ENCODE data around the gene JUNB. TPM values are rescaled to one million over a fixed set of nuclear protein-coding genes. Genes with fewer than 3 reads are reported as not detected.

JUNB gene
- polyA plus RNA-seq, 4 donors = 20.1 to 50.8 (median 38.2) TPM

DNA sequence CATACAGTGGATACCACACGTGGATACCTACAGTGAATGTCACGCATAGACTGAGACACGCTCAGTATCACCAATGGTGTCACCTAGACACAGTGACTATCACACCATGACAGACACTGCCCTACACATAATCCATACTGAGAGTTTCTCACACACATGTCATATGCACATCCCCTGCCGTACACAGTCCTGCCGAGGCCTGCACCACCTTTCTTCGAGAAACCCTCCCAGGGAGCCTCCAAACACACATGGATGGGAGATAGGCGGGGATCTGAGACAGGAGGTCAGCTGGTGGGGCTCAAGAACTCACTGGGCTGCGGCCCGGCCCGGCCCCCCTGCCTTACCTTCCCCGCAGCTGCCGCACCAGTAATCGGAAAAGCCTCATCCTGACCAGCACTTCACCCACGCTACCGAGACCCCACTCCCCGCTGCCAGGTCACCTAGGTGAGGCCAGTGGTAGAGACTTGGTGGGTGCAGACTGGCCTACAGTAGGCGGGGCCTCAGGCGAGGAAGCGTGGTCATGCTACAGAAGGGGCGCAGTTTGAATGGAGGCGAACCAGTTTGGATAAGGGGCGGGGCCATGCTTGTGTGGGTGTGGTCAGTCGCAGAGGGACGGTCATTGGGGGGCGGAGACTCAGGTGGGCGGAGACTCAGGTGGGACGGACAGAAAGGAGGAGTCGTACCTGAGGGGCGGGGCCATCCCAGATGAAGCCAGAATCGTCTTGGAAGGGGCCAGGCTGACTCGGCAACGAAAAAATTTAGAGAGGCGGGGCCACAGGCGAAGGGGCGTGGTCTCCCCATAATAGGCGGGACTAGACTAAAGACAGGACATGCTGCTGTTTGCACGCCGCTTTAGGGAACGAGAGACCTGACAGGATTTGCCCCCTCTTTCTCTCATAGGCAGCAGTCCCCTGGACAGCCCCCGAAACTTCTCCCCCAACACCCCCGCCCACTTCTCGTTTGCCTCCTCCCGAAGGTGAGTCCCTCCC is 49.1 kb downstream of the JUNB start:
- no peak for DNase-seq (ENCODE audit: low read depth in 4 of 4, low spot score in 3 of 4)

DNA sequence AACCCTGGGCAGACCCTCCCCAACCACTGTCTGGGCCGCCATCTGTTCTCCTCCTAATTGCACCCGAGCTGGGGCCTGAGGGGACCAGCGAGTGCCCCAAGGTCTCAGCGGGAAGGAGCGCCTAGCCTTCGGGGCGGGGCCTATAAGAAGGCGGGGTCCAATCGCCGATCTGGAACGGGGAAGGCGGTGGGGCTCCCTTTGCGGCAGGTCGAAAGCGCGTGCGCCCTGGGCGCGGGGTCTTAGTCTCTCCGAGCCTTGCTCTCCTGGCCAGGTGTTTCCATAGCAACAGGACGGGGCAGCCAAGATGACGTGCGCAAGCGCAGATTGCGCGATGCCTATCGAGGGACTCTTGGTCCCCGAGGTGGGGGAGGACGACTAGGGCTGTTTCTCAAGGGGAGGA is 49.8 kb downstream of the JUNB start:
- DNase-seq (ENCODE audit: low read depth in 4 of 4, low spot score in 3 of 4) = no peak

GRCh38 chr19:12842511-12842910 is 51.2 kb downstream of the JUNB start:
- no peak for DNase-seq (ENCODE audit: low read depth in 4 of 4, low spot score in 3 of 4)

Other genes starting within 250 kb of the JUNB start
- 10 to 100 TPM; 13.5 to 15.9 (median 14.9) TPM for gene ZNF564, start 240.0 kb upstream of the JUNB start, polyA plus RNA-seq (ENCODE audit: insufficient read length in 4 of 4)
- 1 to 10 TPM; 3.9 to 5.1 (median 4.9) TPM for gene ZNF490, start 180.7 kb upstream of the JUNB start, polyA plus RNA-seq (ENCODE audit: insufficient read length in 4 of 4)
- 10 to 100 TPM; 18.3 to 26.1 (median 24.1) TPM for gene ZNF791, start 180.6 kb upstream of the JUNB start, polyA plus RNA-seq (ENCODE audit: insufficient read length in 4 of 4)
- 10 to 100 TPM; 24.9 to 35.3 (median 29.7) TPM for gene MAN2B1, start 124.7 kb upstream of the JUNB start, polyA plus RNA-seq (ENCODE audit: insufficient read length in 4 of 4)
- 10 to 100 TPM; 14.1 to 21.4 (median 15.0) TPM for gene WDR83, start 124.7 kb upstream of the JUNB start, polyA plus RNA-seq (ENCODE audit: insufficient read length in 4 of 4)
- 10 to 100 TPM; 70.5 to 84.3 (median 75.8) TPM for gene DHPS, start 109.6 kb upstream of the JUNB start, polyA plus RNA-seq (ENCODE audit: insufficient read length in 4 of 4)
- gene GNG14, start 103.5 kb upstream of the JUNB start, polyA plus RNA-seq (ENCODE audit: insufficient read length in 4 of 4) = under 1 TPM in 2 of 4 donors, not detected in 2; 0.39 to 0.56 TPM
- gene FBXW9, start 94.9 kb upstream of the JUNB start, polyA plus RNA-seq (ENCODE audit: insufficient read length in 4 of 4) = 10 to 100 TPM; 12.1 to 18.5 (median 13.1) TPM
- 10 to 100 TPM; 65.4 to 76.8 (median 68.6) TPM for gene TNPO2, start 67.6 kb upstream of the JUNB start, polyA plus RNA-seq (ENCODE audit: insufficient read length in 4 of 4)
- gene TRIR, start 56.8 kb upstream of the JUNB start, polyA plus RNA-seq (ENCODE audit: insufficient read length in 4 of 4) = 100 to 1,000 TPM; 155 to 204 (median 164) TPM
- gene GET3, start 54.0 kb upstream of the JUNB start, polyA plus RNA-seq (ENCODE audit: insufficient read length in 4 of 4) = 10 to 100 TPM; 80.1 to 95.8 (median 88.6) TPM
- gene BEST2, start 39.7 kb upstream of the JUNB start, polyA plus RNA-seq (ENCODE audit: insufficient read length in 4 of 4) = under 1 TPM in 1 of 4 donors, not detected in 3; 0.12 TPM
- 10 to 100 TPM; 39.0 to 61.9 (median 42.5) TPM for gene HOOK2, start 15.9 kb upstream of the JUNB start, polyA plus RNA-seq (ENCODE audit: insufficient read length in 4 of 4)
- gene PRDX2, start 10.3 kb downstream of the JUNB start, polyA plus RNA-seq (ENCODE audit: insufficient read length in 4 of 4) = 100 to 1,000 TPM; 295 to 351 (median 312) TPM
- 10 to 100 TPM in 1 of 4 donors, 1 to 10 TPM in 3; 5.6 to 13.3 (median 7.5) TPM for gene THSD8, start 10.6 kb downstream of the JUNB start, polyA plus RNA-seq (ENCODE audit: insufficient read length in 4 of 4)
- gene RNASEH2A, start 15.1 kb downstream of the JUNB start, polyA plus RNA-seq (ENCODE audit: insufficient read length in 4 of 4) = 10 to 100 TPM; 29.2 to 42.0 (median 31.2) TPM
- under 1 TPM in 1 of 4 donors, not detected in 3; 0.08 TPM for gene RTBDN, start 43.1 kb downstream of the JUNB start, polyA plus RNA-seq (ENCODE audit: insufficient read length in 4 of 4)
- gene MAST1, start 47.0 kb downstream of the JUNB start, polyA plus RNA-seq (ENCODE audit: insufficient read length in 4 of 4) = 1 to 10 TPM in 2 of 4 donors, under 1 TPM in 2; 0.91 to 1.6 (median 1.1) TPM
- gene DNASE2, start 90.0 kb downstream of the JUNB start, polyA plus RNA-seq (ENCODE audit: insufficient read length in 4 of 4) = 10 to 100 TPM; 11.9 to 16.2 (median 12.7) TPM
- under 1 TPM; 0.41 to 0.49 (median 0.44) TPM for gene KLF1, start 95.7 kb downstream of the JUNB start, polyA plus RNA-seq (ENCODE audit: insufficient read length in 4 of 4)
- gene GCDH, start 99.7 kb downstream of the JUNB start, polyA plus RNA-seq (ENCODE audit: insufficient read length in 4 of 4) = 10 to 100 TPM; 24.7 to 36.2 (median 30.4) TPM
- gene SYCE2, start 127.8 kb downstream of the JUNB start, polyA plus RNA-seq (ENCODE audit: insufficient read length in 4 of 4) = 1 to 10 TPM; 2.0 to 3.2 (median 2.9) TPM
- 10 to 100 TPM; 48.8 to 62.7 (median 49.4) TPM for gene FARSA, start 142.2 kb downstream of the JUNB start, polyA plus RNA-seq (ENCODE audit: insufficient read length in 4 of 4)
- 100 to 1,000 TPM; 804 to 950 (median 938) TPM for gene CALR, start 147.1 kb downstream of the JUNB start, polyA plus RNA-seq (ENCODE audit: insufficient read length in 4 of 4)
- 10 to 100 TPM; 73.2 to 97.1 (median 81.5) TPM for gene RAD23A, start 154.4 kb downstream of the JUNB start, polyA plus RNA-seq (ENCODE audit: insufficient read length in 4 of 4)
- 10 to 100 TPM; 27.8 to 45.8 (median 30.0) TPM for gene GADD45GIP1, start 165.7 kb downstream of the JUNB start, polyA plus RNA-seq (ENCODE audit: insufficient read length in 4 of 4)
- under 1 TPM in 2 of 4 donors, not detected in 2; 0.10 to 0.14 TPM for gene DAND5, start 178.1 kb downstream of the JUNB start, polyA plus RNA-seq (ENCODE audit: insufficient read length in 4 of 4)
- gene NFIX, start 204.0 kb downstream of the JUNB start, polyA plus RNA-seq (ENCODE audit: insufficient read length in 4 of 4) = 10 to 100 TPM; 18.4 to 24.8 (median 19.4) TPM

All from right renal pelvis (tissue), 4 donors.